Body of pancreas (tissue), 4 donors: ENCODE measurements around the gene MYO15A. TPM values are rescaled to one million over a fixed set of nuclear protein-coding genes. Genes with fewer than 3 reads are reported as not detected.

ENCODE experiments used
- ATAC-seq: fragments of 150-250 bp; one replicate; pipeline ENCODE4 v1.9.1; 2016
- DNase-seq, 4 donors: peaks; one replicate each; pipeline ENCODE4 v3.0.0-alpha.2; 2019
- H3K27ac ChIP-seq, 4 donors: fragments of 200-600 bp; sonication (generic); 1 replicate in 3 of 4; 2 replicates in 1 of 4; pipeline versions ENCODE4 v1.5.1 to v1.6.1; 2016 to 2019; ENCODE audit warnings: mild to moderate bottlenecking in 1 of 4, mixed read lengths in 1 of 4, moderate library complexity in 1 of 4
- H3K27me3 ChIP-seq, 2 donors: fragments of 200-600 bp; sonication (generic); one replicate each; pipeline ENCODE4 v1.6.0; 2016; ENCODE audit warnings: mild to moderate bottlenecking in 1 of 2
- H3K36me3 ChIP-seq, 2 donors: fragments of 200-600 bp; sonication (generic); replicated peaks in 1 of 2; 2 replicates each; pipeline ENCODE4 v1.5.1; 2016; ENCODE audit warnings: low read depth in 2 of 2; ENCODE audit not compliant: insufficient read depth in 1 of 2
- H3K4me1 ChIP-seq: fragments of 200-600 bp; sonication (generic); one replicate; pipeline ENCODE4 v1.6.0; 2016
- H3K4me3 ChIP-seq, 2 donors: fragments of 200-600 bp; sonication (generic); 1 replicate in 1 of 2; 2 replicates in 1 of 2; pipeline ENCODE4 v1.5.1; 2016 to 2019
- H3K9me3 ChIP-seq, 3 donors: fragments of 200-600 bp; sonication (generic); 1 replicate in 2 of 3; 2 replicates in 1 of 3; pipeline ENCODE4 v1.5.1; 2016
- POLR2A ChIP-seq, 3 donors: fragments of 450-650 bp; IDR thresholded peaks; one replicate each; pipeline ENCODE4 v1.6.1; 2016; ENCODE audit warnings: antibody characterized with exemption in 3 of 3, mild to moderate bottlenecking in 2 of 3
- WGBS, 2 donors: methylation state at CpG; one replicate each; pipeline ENCODE4 v1.1.5; 2017; 5-methylcytosine and 5-hydroxymethylcytosine counted together
- intact Hi-C: fragments of 100-400 bp; cut with DNase I; formaldehyde crosslinking; loops from one replicate; pipeline ENCODE4 v1.15.1; 2023
- total RNA-seq, 2 donors: library from RNA; depleted of rRNA; stranded (reverse); fragments of >200 nt; gene quantifications; one replicate each; pipeline ENCODE4 v1.1.0, GENCODE V29; 2016
- TF ChIP-seq, protein P1 (sequence below), 7 experiments: fragments of 450-650 bp in 4 of 7; fragments of 200-600 bp in 3 of 7; sonication (generic) in 3 of 7; IDR thresholded peaks; one replicate each; pipeline ENCODE4 v1.5.1; 2016 to 2019; ENCODE audit warnings: antibody characterized with exemption in 7 of 7

MYO15A gene
- total RNA-seq, 2 donors from 2014 or later: under 0.01 to 1.3 TPM

DNA sequence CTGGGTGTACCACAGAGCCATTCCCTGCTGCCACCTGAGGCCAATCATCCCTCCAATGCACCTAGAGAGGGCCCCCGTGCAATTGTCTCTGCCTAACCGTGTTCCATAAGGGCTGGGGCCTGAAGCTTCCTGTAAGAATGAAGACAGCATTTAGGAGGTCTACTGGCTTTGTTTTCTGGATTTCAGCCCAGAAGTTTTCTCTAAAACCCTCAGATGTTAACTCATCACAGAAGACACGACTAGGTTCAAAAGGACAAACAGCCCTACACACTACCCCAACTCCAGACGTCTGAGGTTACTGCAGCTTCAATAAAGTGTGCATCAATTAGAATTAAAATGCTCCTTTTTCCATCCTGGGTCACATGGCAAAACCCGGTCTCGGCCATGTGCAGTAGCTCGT is 31.6 kb upstream of the MYO15A start:
- DNase-seq (no peak), ATAC-seq (no peak)
- H3K4me1 ChIP-seq: no peaks in the 10 kb centered on the region
- H3K9me3 ChIP-seq: no peaks in the 10 kb centered on the region
- H3K36me3 ChIP-seq: no peaks in the 10 kb centered on the region
- intact Hi-C loops: no loop called here
- H3K27ac ChIP-seq: no peak overlapping the region
- TF ChIP-seq, protein P1, sequence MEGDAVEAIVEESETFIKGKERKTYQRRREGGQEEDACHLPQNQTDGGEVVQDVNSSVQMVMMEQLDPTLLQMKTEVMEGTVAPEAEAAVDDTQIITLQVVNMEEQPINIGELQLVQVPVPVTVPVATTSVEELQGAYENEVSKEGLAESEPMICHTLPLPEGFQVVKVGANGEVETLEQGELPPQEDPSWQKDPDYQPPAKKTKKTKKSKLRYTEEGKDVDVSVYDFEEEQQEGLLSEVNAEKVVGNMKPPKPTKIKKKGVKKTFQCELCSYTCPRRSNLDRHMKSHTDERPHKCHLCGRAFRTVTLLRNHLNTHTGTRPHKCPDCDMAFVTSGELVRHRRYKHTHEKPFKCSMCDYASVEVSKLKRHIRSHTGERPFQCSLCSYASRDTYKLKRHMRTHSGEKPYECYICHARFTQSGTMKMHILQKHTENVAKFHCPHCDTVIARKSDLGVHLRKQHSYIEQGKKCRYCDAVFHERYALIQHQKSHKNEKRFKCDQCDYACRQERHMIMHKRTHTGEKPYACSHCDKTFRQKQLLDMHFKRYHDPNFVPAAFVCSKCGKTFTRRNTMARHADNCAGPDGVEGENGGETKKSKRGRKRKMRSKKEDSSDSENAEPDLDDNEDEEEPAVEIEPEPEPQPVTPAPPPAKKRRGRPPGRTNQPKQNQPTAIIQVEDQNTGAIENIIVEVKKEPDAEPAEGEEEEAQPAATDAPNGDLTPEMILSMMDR (IDR thresholded peaks at IDR 0.05): no peak
- no peak for TF ChIP-seq POLR2A (IDR thresholded peaks at IDR 0.05)
- no peak overlapping the region for H3K4me3 ChIP-seq
- 72% methylated on average over 6 to 7 of the region's 7 CpGs for WGBS, 2 donors
- H3K27me3 ChIP-seq: no peaks in the 10 kb centered on the region

DNA sequence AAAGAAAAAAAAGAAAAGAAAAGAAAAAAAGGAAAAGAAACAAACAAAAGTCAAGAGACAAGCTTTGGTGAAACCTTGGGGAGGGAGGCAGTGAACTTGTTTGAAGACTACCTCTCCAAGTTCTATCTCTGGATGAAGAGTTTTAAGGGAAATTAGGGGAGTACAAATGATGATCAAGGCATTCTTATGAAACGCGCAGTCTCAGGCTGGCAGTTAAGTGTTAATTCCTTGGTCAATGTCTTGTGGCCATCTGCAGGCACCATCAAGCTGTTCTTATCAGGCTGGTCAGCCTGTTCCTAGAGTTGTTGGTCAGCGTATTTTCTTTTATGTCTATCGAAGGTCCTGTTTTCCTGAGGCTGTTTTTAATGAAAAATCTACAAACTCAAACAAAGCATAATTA is 29.0 kb upstream of the MYO15A start:
- WGBS, 2 donors: 53 to 64% methylated on average over 4 of the region's 4 CpGs
- H3K27me3 ChIP-seq: no peaks in the 10 kb centered on the region
- H3K4me1 ChIP-seq: no peaks in the 10 kb centered on the region
- no peaks in the 10 kb centered on the region for H3K9me3 ChIP-seq
- TF ChIP-seq, protein P1 (IDR thresholded peaks at IDR 0.05): no peak
- no peak for TF ChIP-seq POLR2A (IDR thresholded peaks at IDR 0.05)
- H3K4me3 ChIP-seq: no peak overlapping the region
- no peak for DNase-seq
- H3K27ac ChIP-seq: no peak overlapping the region
- H3K36me3 ChIP-seq: no peaks in the 10 kb centered on the region
- no peak for ATAC-seq
- intact Hi-C loops: no loop called here

DNA sequence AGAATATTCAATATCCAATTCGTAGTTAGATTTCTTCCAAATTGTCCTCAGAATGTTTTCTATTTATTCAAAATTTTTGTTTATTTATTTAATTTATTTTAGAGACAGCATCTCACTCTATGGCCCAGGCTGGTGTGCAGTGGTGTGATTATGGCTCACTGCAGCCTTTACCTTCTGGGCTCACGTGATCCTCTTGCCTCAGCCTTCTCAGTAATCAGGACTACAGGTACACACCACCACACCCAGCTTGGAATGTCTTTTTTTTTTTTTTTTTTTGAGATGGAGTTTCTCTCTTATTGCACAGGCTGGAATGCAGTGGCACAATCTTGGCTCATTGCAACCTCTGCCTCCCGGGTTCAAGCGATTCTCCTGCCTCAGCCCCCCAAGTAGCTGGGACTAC is 24.3 kb upstream of the MYO15A start:
- H3K4me3 ChIP-seq: no peak overlapping the region
- no peaks in the 10 kb centered on the region for H3K36me3 ChIP-seq
- WGBS, 2 donors: 72 to 81% methylated on average over 4 of the region's 4 CpGs
- no peak overlapping the region for H3K27ac ChIP-seq
- TF ChIP-seq, protein P1 (IDR thresholded peaks at IDR 0.05): no peak
- no peak for TF ChIP-seq POLR2A (IDR thresholded peaks at IDR 0.05)
- intact Hi-C loops: no loop called here
- ATAC-seq: no peak
- H3K9me3 ChIP-seq: no peaks in the 10 kb centered on the region
- peaks cover 20% of the 10 kb centered on the region for H3K4me1 ChIP-seq
- no peaks in the 10 kb centered on the region for H3K27me3 ChIP-seq
- no peak for DNase-seq

DNA sequence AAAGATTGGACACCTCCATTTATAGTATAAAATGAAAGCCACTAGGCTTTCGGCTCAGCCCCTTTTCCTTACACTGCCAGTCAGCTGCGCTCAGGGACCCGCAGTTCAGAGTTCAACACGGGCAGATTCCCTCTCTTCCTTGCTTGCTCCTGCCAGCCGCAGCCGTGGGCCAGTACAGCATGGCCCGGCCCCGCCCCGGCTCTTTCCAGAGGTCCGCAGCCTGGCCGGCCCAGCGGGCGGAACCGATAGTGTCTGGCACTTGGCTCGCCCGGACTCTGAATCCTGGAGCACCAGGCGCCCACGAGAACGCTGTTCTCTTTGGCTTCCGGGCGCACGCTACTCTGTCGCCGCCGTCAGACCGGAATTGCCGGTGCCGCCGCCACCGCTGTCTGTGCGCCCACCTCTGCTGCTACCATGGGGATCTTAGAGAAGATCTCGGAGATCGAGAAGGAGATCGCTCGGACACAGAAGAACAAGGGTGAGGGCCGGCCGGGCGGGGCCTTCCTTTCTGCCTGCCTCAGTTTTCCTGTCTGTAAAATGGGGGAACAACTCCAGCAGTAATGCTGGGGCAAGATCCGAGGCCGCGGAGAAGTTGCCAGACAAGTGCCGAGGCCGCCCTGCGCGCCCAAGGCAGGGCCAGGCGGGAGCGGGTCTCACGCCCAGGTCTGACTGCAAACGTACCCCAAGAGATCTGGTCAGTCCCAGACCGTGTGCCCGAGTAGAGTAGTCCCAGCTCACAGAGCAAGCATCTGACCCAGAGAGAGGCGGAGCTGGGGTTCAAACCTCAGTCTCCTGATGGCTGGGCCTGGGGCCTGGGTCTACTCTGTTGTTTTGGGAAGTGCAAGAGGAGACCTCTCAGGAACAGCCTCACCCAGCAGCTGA is 20.7 kb upstream of the MYO15A start, which contains the start of gene DRG2:
TSS of gene DRG2 (plus strand) at position 339 of the 882 bp plus-strand sequence. CDS start at position 415, 76 bp downstream.
- WGBS, 2 donors: 1 to 2% methylated on average over 20 to 52 of the region's 52 CpGs
- Histone ChIP-seq H3K9me3 (no peaks in the 10 kb centered on the region), H3K4me3 (peak within 1 kb of the TSS; percentile 55 to 77), H3K27ac (peak within 1 kb of the TSS; percentile 25 to 77 (median 74)), H3K36me3 (peaks cover 0 to 2% of the 10 kb centered on the region in 2 donors), H3K4me1 (peaks cover 23% of the 10 kb centered on the region), H3K27me3 (no peaks in the 10 kb centered on the region)
- intact Hi-C loops: no loop called here
- TF ChIP-seq, protein P1 (IDR thresholded peaks at IDR 0.05): peak in 2 of 7 experiments; percentile 27 to 41
- peak in 2 of 3 donors; percentile 73 to 87 for TF ChIP-seq POLR2A (IDR thresholded peaks at IDR 0.05)
- ATAC-seq (peak; percentile 99), DNase-seq (peak; percentile 92 to 96 (median 95))
